Smooth muscle cell (in vitro differentiated cells): ENCODE measurements around the gene MYRF. TPM values are rescaled to one million over a fixed set of nuclear protein-coding genes. Genes with fewer than 3 reads are reported as not detected.

Experiments
- DNase-seq: peaks from one replicate; lab custom pipeline; 2025; ENCODE audit not compliant: unreplicated experiment; lab: John Stamatoyannopoulos, UW
- H2AFZ ChIP-seq: fragments of 200-600 bp; sonication (generic); 2 replicates; pipeline ENCODE4 v1.6.0; 2016; ENCODE audit warnings: antibody characterized with exemption, low read depth, mild to moderate bottlenecking
- H3F3A ChIP-seq: fragments of 200-600 bp; sonication (generic); 2 replicates; pipeline ENCODE4 v1.6.0; 2017; ENCODE audit warnings: antibody characterized with exemption, low read depth
- H3K27ac ChIP-seq: fragments of 200-600 bp; sonication (generic); 2 replicates; pipeline ENCODE4 v1.5.1; 2016; ENCODE audit warnings: low read depth, mild to moderate bottlenecking
- H3K27me3 ChIP-seq: fragments of 200-600 bp; sonication (generic); 2 replicates; pipeline ENCODE4 v1.6.1; 2016; ENCODE audit warnings: low read depth, mild to moderate bottlenecking
- H3K36me3 ChIP-seq: fragments of 200-600 bp; sonication (generic); 2 replicates; pipeline ENCODE4 v1.5.1; 2016; ENCODE audit warnings: low read depth
- H3K4me1 ChIP-seq: fragments of 200-600 bp; sonication (generic); 2 replicates; pipeline ENCODE4 v1.5.1; 2016; ENCODE audit warnings: low read depth
- H3K4me2 ChIP-seq: fragments of 200-600 bp; sonication (generic); 2 replicates; pipeline ENCODE4 v1.6.0; 2016; ENCODE audit warnings: mild to moderate bottlenecking
- H3K4me3 ChIP-seq: fragments of 200-600 bp; sonication (generic); 2 replicates; pipeline ENCODE4 v1.5.1; 2016; ENCODE audit warnings: mild to moderate bottlenecking
- H3K79me2 ChIP-seq: fragments of 200-600 bp; sonication (generic); 2 replicates; pipeline ENCODE4 v1.6.0; 2016; ENCODE audit warnings: low read depth, mild to moderate bottlenecking
- H3K9ac ChIP-seq: fragments of 200-600 bp; sonication (generic); 2 replicates; pipeline ENCODE4 v1.6.0; 2016; ENCODE audit warnings: low read depth
- H3K9me3 ChIP-seq: fragments of 200-600 bp; sonication (generic); replicated peaks from 2 replicates; pipeline ENCODE4 v1.5.1; 2016; ENCODE audit warnings: low read depth
- H4K20me1 ChIP-seq: fragments of 200-600 bp; sonication (generic); 2 replicates; pipeline ENCODE4 v1.6.0; 2016; ENCODE audit warnings: low read depth
- CTCF ChIP-seq: fragments of 200-600 bp; sonication (generic); IDR thresholded peaks from 2 replicates; pipeline ENCODE4 v1.5.1; 2017; ENCODE audit warnings: borderline replicate concordance, mild to moderate bottlenecking, antibody characterized with exemption; ENCODE audit not compliant: insufficient read depth, poor library complexity, severe bottlenecking
- WGBS: methylation state at CpG from one replicate; pipeline ENCODE4 v1.1.7; 2016; ENCODE audit warnings: low lambda C conversion rate; 5-methylcytosine and 5-hydroxymethylcytosine counted together
- polyA plus RNA-seq: library from polyadenylated mRNA; unstranded; fragments of >200 nt; fragmentation: Nextera tagmentation; extraction: Ambion mirVana; gene quantifications from 2 replicates; pipeline ENCODE4 v1.2.1, GENCODE V29; 2016
- total RNA-seq: library from RNA; depleted of rRNA; stranded (reverse); fragments of >200 nt; gene quantifications from 2 replicates; pipeline ENCODE4 v1.2.3, GENCODE V29; 2014

MYRF gene
- total and polyA plus RNA-seq, 2 experiments from 2014 or later, result 11.1 to 13.7 TPM

DNA sequence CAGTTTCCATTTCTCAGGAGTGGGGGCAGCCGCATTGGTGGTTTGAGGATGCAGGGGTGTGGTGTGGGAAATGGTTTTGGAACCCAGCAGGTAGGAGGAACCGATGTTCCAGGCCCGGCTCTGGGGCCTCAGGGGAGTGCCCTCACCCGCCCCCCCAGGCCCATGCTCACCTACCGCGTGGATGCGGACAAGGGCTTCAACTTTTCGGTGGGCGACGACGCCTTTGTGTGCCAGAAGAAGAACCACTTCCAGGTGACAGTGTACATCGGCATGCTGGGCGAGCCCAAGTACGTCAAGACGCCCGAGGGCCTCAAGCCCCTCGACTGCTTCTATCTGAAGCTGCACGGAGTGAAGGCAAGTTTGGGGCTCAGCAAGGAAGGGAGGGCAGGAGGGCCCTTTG is 21.4 kb downstream of the MYRF start:
- no peak overlapping the region for H3K4me2 ChIP-seq
- no peaks in the 10 kb centered on the region for H3K36me3 ChIP-seq
- H3K79me2 ChIP-seq, result no peaks in the 10 kb centered on the region
- no peak overlapping the region for H2AFZ ChIP-seq
- no peaks in the 10 kb centered on the region for H3F3A ChIP-seq
- no peak overlapping the region for H3K27ac ChIP-seq
- no peak for TF ChIP-seq CTCF
- H3K27me3 ChIP-seq, result no peaks in the 10 kb centered on the region
- DNase-seq, result no peak
- no peaks in the 10 kb centered on the region for H4K20me1 ChIP-seq
- WGBS, result 95% methylated on average over 18 of the region's 18 CpGs
- H3K4me1 ChIP-seq, result peaks cover 5% of the 10 kb centered on the region
- H3K4me3 ChIP-seq, result no peak overlapping the region
- H3K9ac ChIP-seq, result no peak overlapping the region
- H3K9me3 ChIP-seq, result no peaks in the 10 kb centered on the region

GRCh38 chr11:61774411-61774810 is 22.0 kb downstream of the MYRF start:
- H3K27me3 ChIP-seq, result no peaks in the 10 kb centered on the region
- H3K79me2 ChIP-seq, result no peaks in the 10 kb centered on the region
- no peak for TF ChIP-seq CTCF
- H3K4me2 ChIP-seq, result no peak overlapping the region
- DNase-seq, result no peak
- 88% methylated on average over 12 of the region's 12 CpGs for WGBS
- no peak overlapping the region for H2AFZ ChIP-seq
- no peak overlapping the region for H3K4me3 ChIP-seq
- H4K20me1 ChIP-seq, result no peaks in the 10 kb centered on the region
- H3K36me3 ChIP-seq, result no peaks in the 10 kb centered on the region
- H3K9ac ChIP-seq, result no peak overlapping the region
- no peaks in the 10 kb centered on the region for H3F3A ChIP-seq
- no peak overlapping the region for H3K27ac ChIP-seq
- no peaks in the 10 kb centered on the region for H3K9me3 ChIP-seq
- no peaks in the 10 kb centered on the region for H3K4me1 ChIP-seq

- H4K20me1 ChIP-seq, result no peaks in the 10 kb centered on the region
- 100% methylated on average over 5 of the region's 6 CpGs for WGBS
- no peak for DNase-seq
- no peak for TF ChIP-seq CTCF
- H3K79me2 ChIP-seq, result no peaks in the 10 kb centered on the region
- no peaks in the 10 kb centered on the region for H3F3A ChIP-seq
- no peak overlapping the region for H3K4me2 ChIP-seq
- H3K27ac ChIP-seq, result no peak overlapping the region
- no peaks in the 10 kb centered on the region for H3K4me1 ChIP-seq
- no peak overlapping the region for H3K9ac ChIP-seq
- H3K27me3 ChIP-seq, result no peaks in the 10 kb centered on the region
- H2AFZ ChIP-seq, result no peak overlapping the region
- H3K9me3 ChIP-seq, result no peaks in the 10 kb centered on the region
- H3K4me3 ChIP-seq, result no peak overlapping the region
- no peaks in the 10 kb centered on the region for H3K36me3 ChIP-seq
Measured at GRCh38 chr11:61775106-61775505, 22.7 kb downstream of the MYRF start.
